ENCODE results near the gene PRKAR1B.

DNA sequence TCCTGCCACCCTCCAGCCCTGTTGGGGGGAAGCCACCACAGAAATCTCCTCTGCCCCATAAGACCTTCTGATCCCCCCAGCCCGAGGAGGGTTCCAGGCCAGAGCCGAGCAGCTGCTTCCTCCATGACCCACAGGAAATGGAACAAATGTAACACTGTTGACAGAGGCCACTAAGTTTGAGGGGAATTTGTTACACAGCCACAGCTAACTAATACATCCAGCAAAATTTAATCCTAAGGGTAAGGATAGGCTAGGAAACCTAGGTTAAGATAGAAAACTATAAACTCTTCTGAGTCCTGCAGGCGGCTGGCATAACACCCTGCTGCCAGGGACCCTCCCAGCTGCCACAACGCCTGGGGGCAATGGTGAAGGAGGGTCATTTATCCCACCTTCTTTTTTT is 140.6 kb downstream of the PRKAR1B start:
- TF ChIP-seq, protein P1, sequence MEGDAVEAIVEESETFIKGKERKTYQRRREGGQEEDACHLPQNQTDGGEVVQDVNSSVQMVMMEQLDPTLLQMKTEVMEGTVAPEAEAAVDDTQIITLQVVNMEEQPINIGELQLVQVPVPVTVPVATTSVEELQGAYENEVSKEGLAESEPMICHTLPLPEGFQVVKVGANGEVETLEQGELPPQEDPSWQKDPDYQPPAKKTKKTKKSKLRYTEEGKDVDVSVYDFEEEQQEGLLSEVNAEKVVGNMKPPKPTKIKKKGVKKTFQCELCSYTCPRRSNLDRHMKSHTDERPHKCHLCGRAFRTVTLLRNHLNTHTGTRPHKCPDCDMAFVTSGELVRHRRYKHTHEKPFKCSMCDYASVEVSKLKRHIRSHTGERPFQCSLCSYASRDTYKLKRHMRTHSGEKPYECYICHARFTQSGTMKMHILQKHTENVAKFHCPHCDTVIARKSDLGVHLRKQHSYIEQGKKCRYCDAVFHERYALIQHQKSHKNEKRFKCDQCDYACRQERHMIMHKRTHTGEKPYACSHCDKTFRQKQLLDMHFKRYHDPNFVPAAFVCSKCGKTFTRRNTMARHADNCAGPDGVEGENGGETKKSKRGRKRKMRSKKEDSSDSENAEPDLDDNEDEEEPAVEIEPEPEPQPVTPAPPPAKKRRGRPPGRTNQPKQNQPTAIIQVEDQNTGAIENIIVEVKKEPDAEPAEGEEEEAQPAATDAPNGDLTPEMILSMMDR (conservative IDR thresholded peaks at IDR 0.05): no peak
- no peak for TF ChIP-seq EZH2 (IDR thresholded peaks at IDR 0.05; ENCODE audit: low read depth)

Data from PC-9 (cell line).